H1 (cell line): ENCODE data around the gene NME1. TPM values are rescaled to one million over a fixed set of nuclear protein-coding genes. Genes with fewer than 3 reads are reported as not detected.

Experiments
- CHD1 ChIP-seq: IDR thresholded peaks from 2 replicates; pipeline ENCODE4 v1.6.1; 2012; ENCODE audit warnings: low read depth, low read length, improper control_type of control experiment
- CHD7 ChIP-seq: fragments of 300-600 bp; sonication (generic); IDR thresholded peaks from 2 replicates; pipeline ENCODE4 v1.7.1; 2012; ENCODE audit warnings: low read length, moderate library complexity, mild to moderate bottlenecking, inconsistent platforms; ENCODE audit not compliant: insufficient replicate concordance
- E2F6 ChIP-seq: IDR thresholded peaks from 2 replicates; pipeline ENCODE4 v1.6.1; 2012; ENCODE audit warnings: inconsistent platforms
- GABPA ChIP-seq: IDR thresholded peaks from 2 replicates; pipeline ENCODE4 v1.6.1; 2011; ENCODE audit warnings: mild to moderate bottlenecking, low read length, moderate library complexity, borderline replicate concordance; ENCODE audit not compliant: insufficient read depth
- HDAC6 ChIP-seq: IDR thresholded peaks from one replicate; pipeline ENCODE4 v1.7.1; 2012; ENCODE audit warnings: low read depth, mild to moderate bottlenecking, inconsistent platforms, low read length, moderate library complexity
- POLR2AphosphoS5 ChIP-seq: IDR thresholded peaks from 2 replicates; pipeline ENCODE4 v1.6.1; 2011; ENCODE audit warnings: low read depth, low read length
- SP4 ChIP-seq: IDR thresholded peaks from 2 replicates; pipeline ENCODE4 v1.6.1; 2012; ENCODE audit warnings: low read length, inconsistent platforms
- SUZ12 ChIP-seq: fragments of 200-600 bp; sonication (generic); IDR thresholded peaks from 2 replicates; pipeline ENCODE4 v1.6.1; 2012; ENCODE audit warnings: mild to moderate bottlenecking, inconsistent platforms, low read length, moderate library complexity, mixed read lengths
- TAF1 ChIP-seq: IDR thresholded peaks from 2 replicates; pipeline ENCODE4 v1.6.1; 2011; ENCODE audit warnings: mild to moderate bottlenecking, low read depth, low read length
- TCF12 ChIP-seq: IDR thresholded peaks from 2 replicates; pipeline ENCODE4 v1.6.1; 2011; ENCODE audit warnings: low read depth, mild to moderate bottlenecking, low read length
- polyA plus RNA-seq, 7 experiments: library from polyadenylated mRNA; depleted of rRNA in 3 of 7; stranded (reverse) in 5 of 7; unstranded in 2 of 7; fragments of >200 nt in 5 of 7; fragments of 200-250 nt in 2 of 7; gene quantifications; 1 replicate in 5 of 7; 2 replicates in 1 of 7; 4 replicates in 1 of 7; pipeline versions ENCODE4 v1.2.1 to v1.2.3, GENCODE V29; 2011 to 2013; ENCODE audit warnings: missing spikeins in 2 of 7, mixed read lengths in 2 of 7
- total RNA-seq: library from RNA; stranded (reverse); fragmentation: NEBNext Ultra II Directional; extraction: Animal tissue kit (Norgen Biotek cat#: 25700); gene quantifications from 2 replicates; pipeline ENCODE4 v1.2.1, GENCODE V29; 2021

NME1 gene
- total and polyA plus RNA-seq, 2 of the 8 experiments (the other 6 are each of a cell fraction or from before 2014, with no cell fraction given), result 307 to 380 TPM

DNA sequence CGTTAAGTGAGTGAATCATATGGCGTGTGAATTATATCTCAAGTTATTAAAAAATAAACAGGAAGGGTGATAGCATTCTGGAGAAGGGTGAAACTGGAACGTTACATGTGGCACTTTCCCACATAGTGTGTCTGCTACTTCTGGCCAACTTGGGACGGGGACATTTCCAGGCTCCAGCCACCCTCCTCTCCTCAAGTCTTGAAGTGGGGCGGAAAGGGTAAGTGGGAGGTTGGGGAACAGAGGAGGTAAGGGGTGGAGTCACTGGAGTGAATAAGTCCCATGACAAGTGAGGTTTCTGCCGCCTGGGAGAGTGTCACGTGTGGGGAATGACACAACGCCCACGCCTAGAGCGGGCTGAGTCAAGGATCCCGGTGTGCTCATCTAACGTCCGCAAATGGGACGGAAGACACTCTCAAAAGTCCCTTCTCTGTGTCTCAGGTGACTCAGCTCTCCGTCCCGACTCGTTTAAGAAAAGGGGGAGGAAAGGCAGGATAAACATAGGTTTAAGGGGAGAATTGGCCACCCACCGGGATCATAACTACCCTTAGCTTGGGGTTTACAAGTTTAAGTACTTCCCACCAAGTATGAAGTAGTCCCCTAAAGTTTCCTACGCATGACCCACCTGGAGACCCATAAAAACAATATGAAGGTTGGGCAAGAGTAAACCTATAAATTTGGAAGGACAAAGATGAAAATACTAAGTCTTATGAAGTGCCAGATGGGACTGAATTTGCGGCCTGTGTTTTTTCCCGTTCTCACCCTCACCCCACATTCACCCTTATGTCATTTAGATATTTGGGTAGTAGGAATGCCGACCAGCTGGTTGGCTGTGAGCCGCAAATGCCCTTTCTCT lies 31.5 kb upstream of the NME1 start (continued):
- peak; percentile 12; the same call in 1 of the 2 replicates for TF ChIP-seq E2F6
- TF ChIP-seq SUZ12, result no peak
- TF ChIP-seq SP4, result no peak
- peak; percentile 88 for TF ChIP-seq POLR2AphosphoS5
- peak; percentile 69; the same call in 1 of the 2 replicates for TF ChIP-seq TAF1
- no peak for TF ChIP-seq CHD7
- TF ChIP-seq CHD1, result no peak
- TF ChIP-seq HDAC6, result no peak
- no peak for TF ChIP-seq GABPA
- no peak for TF ChIP-seq TCF12
